Inferior parietal cortex (tissue), 1 donor: ENCODE measurements around the gene SRRM1.
A peak's percentile ranks its signal among the peaks of the same experiment; 100 is the strongest.
"Not testable (repeated sequence)": the region's sequence is repeated elsewhere in the genome, so short reads cannot be mapped to it uniquely, and the experiment has no call there.

Experiments
- DNase-seq: peaks from one replicate; pipeline ENCODE4 v3.0.0-alpha.2; 2016; ENCODE audit errors: extremely low spot score

SRRM1 gene

GRCh38 chr1:24695202-24695974, 52.3 kb downstream of the SRRM1 start:
- no peak for DNase-seq

- DNase-seq = no peak
Observed at GRCh38 chr1:24696041-24696755, 53.1 kb downstream of the SRRM1 start.

DNA sequence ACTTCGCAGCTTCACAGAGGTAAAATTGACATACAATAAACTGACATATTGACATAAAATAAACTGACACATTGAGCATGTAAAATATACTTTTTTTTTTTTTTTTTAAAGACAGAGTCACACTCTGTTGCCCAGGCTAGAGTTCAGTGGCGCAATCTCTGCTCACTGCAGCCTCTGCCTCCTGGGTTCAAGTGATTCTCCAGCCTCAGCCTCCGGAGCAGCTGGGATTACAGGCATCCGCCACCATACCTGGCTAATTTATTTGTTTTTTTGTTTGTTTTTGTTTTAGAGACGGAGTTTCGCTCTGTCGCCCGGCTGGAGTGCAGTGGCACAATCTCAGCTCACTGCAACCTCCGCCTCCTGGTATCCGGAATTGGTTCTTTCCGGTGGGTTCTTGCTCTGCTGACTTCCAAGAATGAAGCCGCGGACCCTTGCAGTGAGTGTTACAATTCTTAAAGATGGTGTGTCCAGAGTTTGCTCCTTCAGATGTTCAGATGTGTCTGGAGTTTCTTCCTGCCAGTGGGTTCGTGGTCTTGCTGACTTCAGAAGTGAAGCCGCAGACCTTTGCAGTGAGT, 53.7 kb downstream of the SRRM1 start:
- DNase-seq = no peak

- DNase-seq = not testable (repeated sequence)
Observed at GRCh38 chr1:24697453-24698001, 54.4 kb downstream of the SRRM1 start.

- DNase-seq = not testable (repeated sequence)
Observed at GRCh38 chr1:24698326-24698725, 55.2 kb downstream of the SRRM1 start.

GRCh38 chr1:24699628-24700027, 56.5 kb downstream of the SRRM1 start:
- DNase-seq = no peak

- no peak for DNase-seq
Observed at GRCh38 chr1:24702511-24703293, 59.6 kb downstream of the SRRM1 start.

DNA sequence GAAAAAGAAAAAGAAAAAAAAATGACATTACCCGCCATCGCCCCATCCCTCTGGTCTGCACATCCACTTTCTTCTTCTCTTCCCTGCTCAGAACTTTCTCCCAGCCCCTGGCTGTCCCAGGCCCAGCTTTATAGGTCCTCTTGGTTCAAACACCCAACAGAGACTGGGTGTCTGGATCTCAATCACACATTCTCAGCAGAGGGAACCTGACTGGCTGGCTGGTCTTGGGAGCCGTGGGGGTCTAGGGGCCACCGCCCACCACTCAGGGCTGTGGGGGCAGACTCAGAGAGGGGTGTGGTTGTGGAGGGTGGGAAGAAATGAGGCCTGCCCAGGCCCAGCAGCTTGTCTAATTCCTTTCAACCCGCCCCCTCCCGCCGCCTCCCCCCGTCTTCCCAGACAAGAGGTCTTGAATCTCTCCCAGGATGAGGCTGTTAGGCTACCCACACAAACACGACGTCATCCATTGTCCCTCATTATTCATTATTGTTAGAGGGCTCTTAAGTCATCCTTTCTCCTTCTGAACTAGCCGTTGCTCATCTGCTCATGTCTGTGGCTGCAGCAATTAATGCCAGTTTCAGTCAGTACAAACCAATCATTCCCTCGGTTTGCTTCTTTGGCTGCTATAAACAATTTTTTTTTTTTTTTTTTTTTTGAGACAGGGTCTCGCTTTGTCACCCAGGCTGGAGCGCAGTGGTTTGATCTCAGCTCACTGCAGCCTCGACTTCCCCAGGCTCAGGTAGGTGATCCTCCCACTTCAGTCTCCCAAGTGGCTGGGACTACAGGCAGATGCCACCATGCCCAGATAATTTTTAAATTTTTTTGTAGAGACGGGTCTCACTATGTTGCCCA, 61.5 kb downstream of the SRRM1 start:
- DNase-seq = peak; percentile 83

GRCh38 chr1:24705260-24706073, 62.4 kb downstream of the SRRM1 start:
- peak; percentile 82 for DNase-seq

DNA sequence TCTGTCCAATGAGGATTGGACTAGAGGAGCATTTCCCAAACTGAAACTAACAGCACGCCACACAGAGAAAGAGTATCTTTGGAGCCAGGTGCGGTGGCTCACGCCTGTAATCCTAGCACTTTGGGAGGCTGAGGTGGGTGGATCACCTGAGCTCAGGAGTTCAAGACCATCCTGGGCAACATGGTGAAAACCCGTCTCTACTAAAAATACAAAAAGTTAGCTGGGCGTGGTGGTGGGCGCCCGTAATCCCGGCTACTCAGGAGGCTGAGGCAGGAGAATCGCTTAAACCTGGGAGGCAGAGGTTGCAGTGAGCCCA, 62.9 kb downstream of the SRRM1 start:
- not testable (repeated sequence) for DNase-seq

- no peak for DNase-seq
Observed at GRCh38 chr1:24707687-24708086, 64.6 kb downstream of the SRRM1 start.

GRCh38 chr1:24708938-24709337, 65.8 kb downstream of the SRRM1 start:
- no peak for DNase-seq

GRCh38 chr1:24709791-24710441, 66.8 kb downstream of the SRRM1 start:
- DNase-seq = no peak

DNA sequence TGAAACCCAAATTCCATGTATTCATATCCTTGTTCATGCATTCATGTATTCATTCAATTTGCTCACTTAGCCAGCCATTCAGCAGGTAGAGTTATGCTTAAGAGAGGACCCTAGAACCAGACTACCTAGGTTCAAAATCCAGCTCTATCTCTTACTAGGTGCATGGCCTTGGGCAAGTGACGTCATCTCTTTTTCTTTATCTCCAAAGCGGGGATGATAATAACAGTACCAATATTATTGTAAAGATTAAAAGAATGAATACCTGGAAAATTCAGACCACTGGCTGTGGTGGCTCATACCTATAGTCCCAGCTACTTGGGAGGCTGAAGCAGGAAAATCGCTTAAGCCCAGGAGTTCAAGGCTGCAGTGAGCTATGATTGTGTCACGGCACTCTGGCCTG, 68.2 kb downstream of the SRRM1 start:
- no peak for DNase-seq

DNA sequence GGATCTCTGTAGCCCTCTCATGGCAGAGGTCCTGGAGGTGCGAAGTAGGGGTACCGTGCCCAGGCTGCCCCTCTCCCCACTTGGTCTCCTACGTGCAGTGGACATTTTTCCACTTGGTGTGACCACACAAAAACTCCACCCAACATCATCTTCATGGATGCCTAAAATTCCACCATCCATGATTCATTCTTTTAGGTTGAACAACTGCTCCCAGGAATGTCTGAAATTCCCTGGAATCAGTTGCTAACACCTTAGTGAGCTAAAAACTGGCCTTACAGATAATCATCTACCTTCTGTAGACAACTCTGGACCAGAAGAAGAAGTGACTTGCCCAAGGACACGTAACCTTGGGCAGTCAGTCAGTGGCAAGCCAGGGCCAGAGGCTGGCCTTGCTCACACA, 70.1 kb downstream of the SRRM1 start:
- DNase-seq = no peak

- DNase-seq = no peak
Observed at GRCh38 chr1:24713736-24714135, 70.6 kb downstream of the SRRM1 start.

- DNase-seq = peak; percentile 90
Observed at GRCh38 chr1:24714859-24715520, 71.9 kb downstream of the SRRM1 start.

DNA sequence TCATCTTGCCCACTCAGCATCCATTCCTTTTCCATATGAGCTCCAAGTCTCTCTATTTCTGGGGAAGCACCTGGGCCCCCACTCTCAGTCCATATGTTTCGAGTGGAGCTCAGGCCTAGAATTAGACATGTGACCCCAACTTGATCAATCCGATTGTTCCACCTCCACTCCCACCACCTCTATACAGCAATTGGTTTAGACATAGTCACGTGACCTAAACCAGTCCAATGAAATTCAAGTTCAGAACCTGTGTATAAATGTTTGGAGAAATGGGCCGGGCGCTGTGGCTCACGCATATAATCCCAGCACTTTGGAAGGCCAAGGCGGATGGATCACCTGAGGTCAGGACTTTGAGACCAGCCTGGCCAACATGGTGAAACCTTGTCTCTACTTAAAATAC, 72.6 kb downstream of the SRRM1 start:
- no peak for DNase-seq
